ENCODE data around the gene BLMH. TPM values are rescaled to one million over a fixed set of nuclear protein-coding genes. Genes with fewer than 3 reads are reported as not detected.

Gene BLMH
- total and polyA plus RNA-seq, 9 of the 15 experiments (the other 6 are each of a cell fraction or from before 2014, with no cell fraction given), result 26.0 to 118 (median 67.3) TPM

GRCh38 chr17:30249460-30249859 is 42.3 kb downstream of the BLMH start:
- Histone ChIP-seq H4K20me1 (replicated peaks; ENCODE audit: control insufficient read depth, insufficient read depth, low read length) (no peaks in the 10 kb centered on the region), H3K27ac (ENCODE audit: extremely low read depth, low read depth, low read length) (no peak overlapping the region), H3K79me2 (ENCODE audit: control insufficient read depth, insufficient read depth, low read length) (no peaks in the 10 kb centered on the region), H3K9me3 (replicated peaks; ENCODE audit: control insufficient read depth, insufficient read depth, low read depth, low read length) (no peaks in the 10 kb centered on the region), H3K4me3 (no peak overlapping the region), H3K27me3 (ENCODE audit: control insufficient read depth in 2 of 2, insufficient read depth in 2 of 2, low read length in 2 of 2) (no peaks in the 10 kb centered on the region), H3K9me1 (ENCODE audit: control insufficient read depth, insufficient read depth, low read length) (peaks cover 4% of the 10 kb centered on the region), H3K36me3 (ENCODE audit: control insufficient read depth, insufficient read depth, low read length) (peaks cover 76% of the 10 kb centered on the region), H3K9ac (ENCODE audit: insufficient read depth in 1 of 2, low read depth in 2 of 2, low read length in 2 of 2) (no peak overlapping the region), H3K4me2 (ENCODE audit: insufficient read depth, low read length) (no peak overlapping the region), H3K4me1 (replicated peaks in 1 of 2; ENCODE audit: control insufficient read depth in 2 of 2, insufficient read depth in 2 of 2, low read length in 2 of 2) (peaks cover 0 to 3% of the 10 kb centered on the region in 2 experiments; a peak in 3 of 5 replicates), H2AFZ (ENCODE audit: low read depth, low read length) (no peak overlapping the region)
- no TSS peak for BruUV-seq (replicated peaks)
- in situ Hi-C loops (cut with MboI) (no loop called here), intact Hi-C loops (cut with micrococcal nuclease) (no loop called here)
- CTCF ChIA-PET (ENCODE audit: low intra/inter-chr PET ratio), result no interaction called here
- no peak for ATAC-seq
- POLR2A ChIA-PET, result no interaction called here
- TF ChIP-seq NFXL1 (CRISPR knock-in tag; IDR thresholded peaks at IDR 0.05) (no peak), RAD51 (IDR thresholded peaks at IDR 0.05; ENCODE audit: borderline replicate concordance, low read depth) (no peak), RAD21 (CRISPR knock-in tag; conservative IDR thresholded peaks at IDR 0.05 in 1 of 2, IDR thresholded peaks at IDR 0.05 in 1 of 2) (no peak), ETV1 (tag; conservative IDR thresholded peaks at IDR 0.05; ENCODE audit: low read depth) (no peak), PRMT5 (CRISPR knock-in tag; IDR thresholded peaks at IDR 0.05) (no peak), MEIS2 (IDR thresholded peaks at IDR 0.05; ENCODE audit: partially characterized antibody) (no peak), POLR3G (IDR thresholded peaks at IDR 0.05; ENCODE audit: extremely low read depth, insufficient read length, insufficient replicate concordance) (no peak), POLR2A (conservative IDR thresholded peaks at IDR 0.05) (no peak), KLF6 (CRISPR knock-in tag; IDR thresholded peaks at IDR 0.05; ENCODE audit: borderline replicate concordance) (no peak), LARP7 (IDR thresholded peaks at IDR 0.05) (no peak), SNRNP70 (optimal IDR thresholded peaks at IDR 0.05; ENCODE audit: low read depth, low read length) (no peak), ZKSCAN1 (IDR thresholded peaks at IDR 0.05; ENCODE audit: low read depth, low read length) (no peak)
- TF ChIP-seq, protein P1, sequence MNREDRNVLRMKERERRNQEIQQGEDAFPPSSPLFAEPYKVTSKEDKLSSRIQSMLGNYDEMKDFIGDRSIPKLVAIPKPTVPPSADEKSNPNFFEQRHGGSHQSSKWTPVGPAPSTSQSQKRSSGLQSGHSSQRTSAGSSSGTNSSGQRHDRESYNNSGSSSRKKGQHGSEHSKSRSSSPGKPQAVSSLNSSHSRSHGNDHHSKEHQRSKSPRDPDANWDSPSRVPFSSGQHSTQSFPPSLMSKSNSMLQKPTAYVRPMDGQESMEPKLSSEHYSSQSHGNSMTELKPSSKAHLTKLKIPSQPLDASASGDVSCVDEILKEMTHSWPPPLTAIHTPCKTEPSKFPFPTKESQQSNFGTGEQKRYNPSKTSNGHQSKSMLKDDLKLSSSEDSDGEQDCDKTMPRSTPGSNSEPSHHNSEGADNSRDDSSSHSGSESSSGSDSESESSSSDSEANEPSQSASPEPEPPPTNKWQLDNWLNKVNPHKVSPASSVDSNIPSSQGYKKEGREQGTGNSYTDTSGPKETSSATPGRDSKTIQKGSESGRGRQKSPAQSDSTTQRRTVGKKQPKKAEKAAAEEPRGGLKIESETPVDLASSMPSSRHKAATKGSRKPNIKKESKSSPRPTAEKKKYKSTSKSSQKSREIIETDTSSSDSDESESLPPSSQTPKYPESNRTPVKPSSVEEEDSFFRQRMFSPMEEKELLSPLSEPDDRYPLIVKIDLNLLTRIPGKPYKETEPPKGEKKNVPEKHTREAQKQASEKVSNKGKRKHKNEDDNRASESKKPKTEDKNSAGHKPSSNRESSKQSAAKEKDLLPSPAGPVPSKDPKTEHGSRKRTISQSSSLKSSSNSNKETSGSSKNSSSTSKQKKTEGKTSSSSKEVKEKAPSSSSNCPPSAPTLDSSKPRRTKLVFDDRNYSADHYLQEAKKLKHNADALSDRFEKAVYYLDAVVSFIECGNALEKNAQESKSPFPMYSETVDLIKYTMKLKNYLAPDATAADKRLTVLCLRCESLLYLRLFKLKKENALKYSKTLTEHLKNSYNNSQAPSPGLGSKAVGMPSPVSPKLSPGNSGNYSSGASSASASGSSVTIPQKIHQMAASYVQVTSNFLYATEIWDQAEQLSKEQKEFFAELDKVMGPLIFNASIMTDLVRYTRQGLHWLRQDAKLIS (CRISPR knock-in tag; IDR thresholded peaks at IDR 0.05), result no peak
- TF ChIP-seq, protein P2, sequence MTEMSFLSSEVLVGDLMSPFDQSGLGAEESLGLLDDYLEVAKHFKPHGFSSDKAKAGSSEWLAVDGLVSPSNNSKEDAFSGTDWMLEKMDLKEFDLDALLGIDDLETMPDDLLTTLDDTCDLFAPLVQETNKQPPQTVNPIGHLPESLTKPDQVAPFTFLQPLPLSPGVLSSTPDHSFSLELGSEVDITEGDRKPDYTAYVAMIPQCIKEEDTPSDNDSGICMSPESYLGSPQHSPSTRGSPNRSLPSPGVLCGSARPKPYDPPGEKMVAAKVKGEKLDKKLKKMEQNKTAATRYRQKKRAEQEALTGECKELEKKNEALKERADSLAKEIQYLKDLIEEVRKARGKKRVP (CRISPR knock-in tag; IDR thresholded peaks at IDR 0.05), result no peak
- 91% methylated on average over 5 of the region's 5 CpGs for WGBS (ENCODE audit: insufficient coverage, low coverage, missing lambda C conversion rate)
- no peak for FAIRE-seq
- no peak for DNase-seq (ENCODE audit: extremely low read depth in 1 of 4, low spot score in 3 of 4)

All from K562 (cell line).